Fibroblast of lung (primary cell): ENCODE measurements around the gene TRIAP1.

Source experiments
- EZH2 ChIP-seq: IDR thresholded peaks from 2 replicates; pipeline ENCODE4 v1.5.1; 2012; ENCODE audit warnings: low read length, control low read depth, mild to moderate bottlenecking; ENCODE audit errors: missing control alignments
- TF ChIP-seq, protein P1 (sequence below), 2 donors: IDR thresholded peaks in 1 of 2; conservative IDR thresholded peaks in 1 of 2; 1 replicate in 1 of 2; 2 replicates in 1 of 2; pipeline ENCODE4 v1.5.1; 2011 to 2012; ENCODE audit warnings: low read length in 2 of 2, control low read depth in 1 of 2, inconsistent platforms in 1 of 2, low read depth in 1 of 2, mild to moderate bottlenecking in 1 of 2

DNA sequence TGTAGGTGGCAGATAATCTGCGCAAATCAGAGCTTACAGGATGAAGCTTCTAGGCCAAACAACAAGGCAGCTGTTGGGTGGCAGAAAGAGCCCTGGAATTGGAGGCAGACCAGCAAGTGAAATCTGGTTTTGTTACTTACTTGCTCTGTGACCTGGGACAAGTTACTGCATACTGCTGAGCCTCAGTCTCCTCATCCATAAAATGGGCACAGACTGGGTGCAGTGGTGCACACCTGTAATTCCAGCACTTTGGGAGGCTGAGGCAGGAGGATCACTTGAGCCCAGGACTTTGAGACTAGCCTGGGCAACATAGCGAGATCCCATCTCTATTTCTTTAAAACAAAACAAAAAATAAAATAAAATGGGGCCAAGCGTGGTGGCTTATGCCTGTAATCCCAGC, 39.6 kb downstream of the TRIAP1 start:
- TF ChIP-seq, protein P1, sequence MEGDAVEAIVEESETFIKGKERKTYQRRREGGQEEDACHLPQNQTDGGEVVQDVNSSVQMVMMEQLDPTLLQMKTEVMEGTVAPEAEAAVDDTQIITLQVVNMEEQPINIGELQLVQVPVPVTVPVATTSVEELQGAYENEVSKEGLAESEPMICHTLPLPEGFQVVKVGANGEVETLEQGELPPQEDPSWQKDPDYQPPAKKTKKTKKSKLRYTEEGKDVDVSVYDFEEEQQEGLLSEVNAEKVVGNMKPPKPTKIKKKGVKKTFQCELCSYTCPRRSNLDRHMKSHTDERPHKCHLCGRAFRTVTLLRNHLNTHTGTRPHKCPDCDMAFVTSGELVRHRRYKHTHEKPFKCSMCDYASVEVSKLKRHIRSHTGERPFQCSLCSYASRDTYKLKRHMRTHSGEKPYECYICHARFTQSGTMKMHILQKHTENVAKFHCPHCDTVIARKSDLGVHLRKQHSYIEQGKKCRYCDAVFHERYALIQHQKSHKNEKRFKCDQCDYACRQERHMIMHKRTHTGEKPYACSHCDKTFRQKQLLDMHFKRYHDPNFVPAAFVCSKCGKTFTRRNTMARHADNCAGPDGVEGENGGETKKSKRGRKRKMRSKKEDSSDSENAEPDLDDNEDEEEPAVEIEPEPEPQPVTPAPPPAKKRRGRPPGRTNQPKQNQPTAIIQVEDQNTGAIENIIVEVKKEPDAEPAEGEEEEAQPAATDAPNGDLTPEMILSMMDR (conservative IDR thresholded peaks at IDR 0.05 in 1 of 2, IDR thresholded peaks at IDR 0.05 in 1 of 2; ENCODE audit: low read depth in 1 of 2, low read length in 2 of 2): no peak
- no peak for TF ChIP-seq EZH2
